NCI-H1436 (cell line): ENCODE results near the gene RAB1B.
"Not testable (repeated sequence)": the region's sequence is repeated elsewhere in the genome, so short reads cannot be mapped to it uniquely, and the experiment has no call there.

Source experiments
- DNase-seq: peaks from one replicate; lab custom pipeline; 2025; lab: John Stamatoyannopoulos, UW

Gene RAB1B

GRCh38 chr11:66309475-66309874 lies 41.0 kb downstream of the RAB1B start:
- no peak for DNase-seq

GRCh38 chr11:66310324-66310723 lies 41.9 kb downstream of the RAB1B start:
- no peak for DNase-seq

GRCh38 chr11:66310803-66311440 lies 42.5 kb downstream of the RAB1B start:
- DNase-seq, result not testable (repeated sequence)

- DNase-seq, result no peak
Measured at GRCh38 chr11:66311470-66311964, 43.1 kb downstream of the RAB1B start.

GRCh38 chr11:66311965-66312548 lies 43.6 kb downstream of the RAB1B start:
- DNase-seq, result peak; percentile 94

- peak; percentile 94 for DNase-seq
Measured at GRCh38 chr11:66312549-66313320, 44.3 kb downstream of the RAB1B start.

GRCh38 chr11:66313321-66314185 lies 45.1 kb downstream of the RAB1B start:
- no peak for DNase-seq

- DNase-seq, result no peak
Measured at GRCh38 chr11:66314186-66314501, 45.7 kb downstream of the RAB1B start.

GRCh38 chr11:66314561-66315497 lies 46.4 kb downstream of the RAB1B start:
- no peak for DNase-seq

GRCh38 chr11:66315498-66315885 lies 47.1 kb downstream of the RAB1B start:
- DNase-seq, result no peak

- DNase-seq, result no peak
Measured at GRCh38 chr11:66315921-66316811, 47.7 kb downstream of the RAB1B start.

GRCh38 chr11:66316849-66317251 lies 48.4 kb downstream of the RAB1B start, which contains the start of gene CD248:
TSS of gene CD248 (minus strand) at chr11:66317044. CDS start at chr11:66317027, 17 bp downstream.
- no peak for DNase-seq

GRCh38 chr11:66317322-66317722 lies 48.9 kb downstream of the RAB1B start:
- no peak for DNase-seq

- DNase-seq, result no peak
Measured at GRCh38 chr11:66317723-66318599, 49.5 kb downstream of the RAB1B start.

GRCh38 chr11:66318600-66318970 lies 50.1 kb downstream of the RAB1B start:
- no peak for DNase-seq

- not testable (repeated sequence) for DNase-seq
Measured at GRCh38 chr11:66320289-66320688, 51.9 kb downstream of the RAB1B start.

GRCh38 chr11:66320748-66321147 lies 52.3 kb downstream of the RAB1B start:
- DNase-seq, result not testable (repeated sequence)

- DNase-seq, result no peak
Measured at GRCh38 chr11:66321606-66322005, 53.2 kb downstream of the RAB1B start.
